GM12878 (cell line): ENCODE data around the gene CDH4. TPM values are rescaled to one million over a fixed set of nuclear protein-coding genes. Genes with fewer than 3 reads are reported as not detected.

Source experiments
- ATAC-seq: fragments of 200-7000 bp; cut with Tn5 transposase; 3 replicates; pipeline ENCODE4 v1.9.1; 2020; ENCODE audit warnings: mild to moderate bottlenecking, moderate library complexity
- BruUV-seq: library from RNA; stranded (reverse); fragments of 400-500 nt; replicated peaks from 2 replicates; lab custom pipeline; 2021; lab: Mats Ljungman, UMichigan
- CTCF ChIA-PET: fragments of 300-600 bp; sonication (Branson Sonifier 250); formaldehyde crosslinking; extraction: SDS; loops from one replicate; lab custom pipeline; 2021; ENCODE audit warnings: inconsistent platforms; lab: Yijun Ruan, JAX
- POLR2A ChIA-PET: fragments of 350-600 bp; formaldehyde crosslinking; extraction: SDS; loops from one replicate; lab custom pipeline; 2021; ENCODE audit warnings: inconsistent platforms; lab: Charles Lee
- RAD21 ChIA-PET: fragments of 300-600 bp; sonication (Branson Sonifier 250); formaldehyde crosslinking; loops from one replicate; lab custom pipeline; 2023; ENCODE audit warnings: antibody characterized with exemption; ENCODE audit not compliant: unreplicated experiment; lab: Charles Lee
- SMC1A ChIA-PET: fragments of 300-600 bp; sonication (Branson Sonifier 250); formaldehyde crosslinking; loops from one replicate; lab custom pipeline; 2023; ENCODE audit not compliant: unreplicated experiment, uncharacterized antibody; lab: Charles Lee
- DNase-seq: peaks from one replicate; pipeline ENCODE4 v3.0.0-alpha.2; 2011; ENCODE audit warnings: low read depth, low spot score
- FAIRE-seq: peaks from 3 replicates; lab custom pipeline; 2011; peaks lifted over from hg19 to GRCh38; lab: Jason Lieb, UNC
- H2AFZ ChIP-seq: 2 replicates; pipeline ENCODE4 v1.6.0; 2011; ENCODE audit warnings: low read depth, low read length, control low read depth; ENCODE audit not compliant: control insufficient read depth
- H3K27ac ChIP-seq: 2 replicates; pipeline ENCODE4 v1.5.1; 2011; ENCODE audit warnings: control low read depth; ENCODE audit not compliant: control insufficient read depth, insufficient read depth
- H3K27me3 ChIP-seq, 2 experiments: replicated peaks in 1 of 2; 2 replicates each; pipeline versions ENCODE4 v1.6.0 to v1.6.1; 2011; ENCODE audit warnings: low read length in 1 of 2; ENCODE audit not compliant: control insufficient read depth in 2 of 2, insufficient read depth in 2 of 2
- H3K36me3 ChIP-seq, 2 experiments: 2 replicates each; pipeline ENCODE4 v1.5.1; 2011; ENCODE audit warnings: low read length in 1 of 2; ENCODE audit not compliant: control insufficient read depth in 2 of 2, insufficient read depth in 2 of 2
- H3K4me1 ChIP-seq: 2 replicates; pipeline ENCODE4 v1.6.1; 2011; ENCODE audit warnings: mild to moderate bottlenecking, low read length, moderate library complexity, mixed read lengths; ENCODE audit not compliant: control insufficient read depth, insufficient read depth
- H3K4me2 ChIP-seq: 2 replicates; pipeline ENCODE4 v1.6.0; 2011; ENCODE audit warnings: control low read depth; ENCODE audit not compliant: control insufficient read depth, insufficient read depth
- H3K4me3 ChIP-seq: fragments of 200-600 bp; sonication (generic); 2 replicates; pipeline ENCODE4 v1.5.1; 2016
- H3K79me2 ChIP-seq: 2 replicates; pipeline ENCODE4 v1.6.0; 2011; ENCODE audit warnings: low read length; ENCODE audit not compliant: control insufficient read depth, insufficient read depth
- H3K9ac ChIP-seq: 2 replicates; pipeline ENCODE4 v1.8.0; 2011; ENCODE audit warnings: low read length, control low read depth, mixed read lengths; ENCODE audit not compliant: control insufficient read depth, insufficient read depth
- H3K9me3 ChIP-seq: replicated peaks from 3 replicates; pipeline ENCODE4 v1.5.1; 2011; ENCODE audit warnings: mild to moderate bottlenecking, low read length; ENCODE audit not compliant: control insufficient read depth, insufficient read depth
- H4K20me1 ChIP-seq: 2 replicates; pipeline ENCODE4 v1.6.0; 2011; ENCODE audit not compliant: control insufficient read depth, insufficient read depth
- BRCA1 ChIP-seq: IDR thresholded peaks from 2 replicates; pipeline ENCODE4 v1.6.1; 2011; ENCODE audit warnings: low read depth, low read length, improper control_type of control experiment
- ELK1 ChIP-seq: IDR thresholded peaks from 2 replicates; pipeline ENCODE4 v1.6.1; 2012; ENCODE audit warnings: low read depth, low read length, improper control_type of control experiment
- GABPA ChIP-seq: IDR thresholded peaks from 2 replicates; pipeline ENCODE4 v1.6.1; 2014; ENCODE audit warnings: antibody characterized with exemption, low read depth, mild to moderate bottlenecking, inconsistent platforms
- GATAD2B ChIP-seq: fragments of 450-650 bp; conservative IDR thresholded peaks from 2 replicates; pipeline ENCODE4 v1.6.1; 2017; ENCODE audit warnings: low read depth, mild to moderate bottlenecking, moderate library complexity
- HCFC1 ChIP-seq: fragments of 150-350 bp; IDR thresholded peaks from 2 replicates; pipeline ENCODE4 v1.6.1; 2014; ENCODE audit warnings: low read length
- HSF1 ChIP-seq: fragments of 150-350 bp; IDR thresholded peaks from 2 replicates; pipeline ENCODE4 v1.6.1; 2014; ENCODE audit warnings: mild to moderate bottlenecking, low read depth, low read length
- KAT2A ChIP-seq: conservative IDR thresholded peaks from 2 replicates; pipeline ENCODE4 v1.6.1; 2011; ENCODE audit warnings: low read depth, low read length; ENCODE audit not compliant: control insufficient read depth
- KDM1A ChIP-seq: fragments of 200-600 bp; sonication (generic); IDR thresholded peaks from 2 replicates; pipeline ENCODE4 v1.6.1; 2016; ENCODE audit warnings: borderline replicate concordance
- MAX ChIP-seq: IDR thresholded peaks from 2 replicates; pipeline ENCODE4 v1.6.1; 2012; ENCODE audit warnings: low read depth, low read length, improper control_type of control experiment
- POLR2AphosphoS5 ChIP-seq: IDR thresholded peaks from 2 replicates; pipeline ENCODE4 v1.6.1; 2011; ENCODE audit warnings: mild to moderate bottlenecking, low read length, inconsistent platforms
- SUPT20H ChIP-seq: IDR thresholded peaks from 2 replicates; pipeline ENCODE4 v1.6.1; 2011; ENCODE audit warnings: low read depth, mild to moderate bottlenecking, low read length, moderate library complexity, borderline replicate concordance; ENCODE audit not compliant: control insufficient read depth
- USF2 ChIP-seq: IDR thresholded peaks from 2 replicates; pipeline ENCODE4 v1.6.1; 2011; ENCODE audit warnings: low read depth, low read length, improper control_type of control experiment, borderline replicate concordance
- ZNF384 ChIP-seq: IDR thresholded peaks from 2 replicates; pipeline ENCODE4 v1.6.1; 2012; ENCODE audit warnings: low read depth, mild to moderate bottlenecking, low read length, improper control_type of control experiment, borderline replicate concordance
- WGBS: methylation state at CpG from one replicate; pipeline ENCODE4 v1.1.6; 2016; ENCODE audit warnings: low lambda C conversion rate; ENCODE audit not compliant: insufficient replicate concordance, insufficient coverage; ENCODE audit errors: missing lambda C conversion rate; 5-methylcytosine and 5-hydroxymethylcytosine counted together
- in situ Hi-C: fragments of 300-500 bp; cut with MboI; formaldehyde crosslinking; loops from 9 replicates; pipeline ENCODE4 v1.14.3; 2018; ENCODE audit warnings: mixed read lengths
- intact Hi-C: fragments of 100-400 bp; cut with micrococcal nuclease; formaldehyde crosslinking; loops from one replicate; pipeline ENCODE4 v1.14.2; 2022; ENCODE audit not compliant: unreplicated experiment
- polyA plus RNA-seq, 11 experiments: library from polyadenylated mRNA; depleted of rRNA in 4 of 11; unstranded in 6 of 11; stranded (reverse) in 5 of 11; fragments of >200 nt; fragmentation: Nextera tagmentation in 4 of 11; fragmentation: Illumina TruSeq in 1 of 11; extraction: Ambion mirVana in 4 of 11; extraction: Trizol in 1 of 11; gene quantifications; 1 replicate in 1 of 11; 2 replicates in 10 of 11; pipeline versions ENCODE4 v1.2.1 to v1.2.3, GENCODE V29; 2011 to 2016; ENCODE audit warnings: inconsistent platforms in 2 of 11, missing spikeins in 2 of 11, low read depth in 1 of 11
- total RNA-seq, 4 experiments: library from RNA; depleted of rRNA in 3 of 4; stranded (reverse); fragments of >200 nt in 3 of 4; fragmentation: Illumina TruSeq in 1 of 4; extraction: Trizol in 1 of 4; gene quantifications; 2 replicates each; pipeline versions ENCODE4 v1.2.1 to v1.2.3, GENCODE V29; 2013 to 2021

The CDH4 gene
- total and polyA plus RNA-seq, 10 of the 15 experiments (the other 5 are each of a cell fraction or from before 2014, with no cell fraction given) = not detected

- no peak overlapping the region for H2AFZ ChIP-seq
- no peak for FAIRE-seq
- no peaks in the 10 kb centered on the region for H3K27me3 ChIP-seq
- H3K79me2 ChIP-seq = no peaks in the 10 kb centered on the region
- ATAC-seq = no peak
- 0% methylated on average over 7 of the region's 7 CpGs for WGBS
- H3K36me3 ChIP-seq = no peaks in the 10 kb centered on the region
- ChIA-PET RAD21 (no interaction called here), POLR2A (no interaction called here), SMC1A (no interaction called here), CTCF (no interaction called here)
- H3K4me2 ChIP-seq = no peak overlapping the region
- H4K20me1 ChIP-seq = no peaks in the 10 kb centered on the region
- no peaks in the 10 kb centered on the region; the same call in 2 of the 3 replicates for H3K9me3 ChIP-seq
- no peak overlapping the region for H3K27ac ChIP-seq
- H3K4me3 ChIP-seq = no peak overlapping the region
- no peak for DNase-seq
- no peak overlapping the region for H3K9ac ChIP-seq
- H3K4me1 ChIP-seq = no peaks in the 10 kb centered on the region
- intact Hi-C loops = no loop called here
- TF ChIP-seq MAX (no peak), GABPA (no peak), BRCA1 (no peak), POLR2AphosphoS5 (no peak), ELK1 (no peak), KDM1A (no peak), GATAD2B (no peak), HCFC1 (no peak), HSF1 (no peak), ZNF384 (no peak), SUPT20H (no peak), KAT2A (no peak), USF2 (no peak)
- no TSS peak for BruUV-seq
- in situ Hi-C loops = loop anchor here (25.0 kb wide), 1 partner anchor 452 kb away; no protein-coding TSS in a partner anchor
Observed at GRCh38 chr20:61439251-61439650, 187.2 kb downstream of the CDH4 start.
